WTC11 (cell line): ENCODE data around the gene AKT2. TPM values are rescaled to one million over a fixed set of nuclear protein-coding genes. Genes with fewer than 3 reads are reported as not detected.

Experiments used
- ATAC-seq: fragments of 200-7000 bp; cut with Tn5 transposase; 2 replicates; pipeline ENCODE4 v1.10.0; 2021; ENCODE audit warnings: mild to moderate bottlenecking, moderate library complexity
- CTCF ChIA-PET: fragments of 300-600 bp; sonication (Branson Sonifier 250); formaldehyde crosslinking; loops from one replicate; lab custom pipeline; 2021; ENCODE audit warnings: antibody characterized with exemption; lab: Charles Lee
- POLR2A ChIA-PET: fragments of 350-600 bp; sonication (Branson Sonifier 250); formaldehyde crosslinking; loops from one replicate; lab custom pipeline; 2021; ENCODE audit warnings: antibody characterized with exemption; lab: Charles Lee
- DNase-seq: peaks from one replicate; pipeline ENCODE4 v3.0.0; 2021; ENCODE audit warnings: low spot score
- H3K27ac Mint-ChIP-seq: 2 replicates; pipeline ENCODE4 v1.8.0; 2021; ENCODE audit warnings: mixed read lengths
- H3K27me3 Mint-ChIP-seq: 2 replicates; pipeline ENCODE4 v1.8.0; 2021; ENCODE audit warnings: low read depth, mild to moderate bottlenecking, moderate library complexity, mixed read lengths
- H3K36me3 Mint-ChIP-seq: 2 replicates; pipeline ENCODE4 v1.8.0; 2021; ENCODE audit warnings: mixed read lengths
- H3K4me1 Mint-ChIP-seq: 2 replicates; pipeline ENCODE4 v1.8.0; 2022; ENCODE audit warnings: mixed read lengths
- H3K4me3 Mint-ChIP-seq: 2 replicates; pipeline ENCODE4 v1.8.0; 2021; ENCODE audit warnings: mild to moderate bottlenecking, moderate library complexity, mixed read lengths
- H3K9me3 Mint-ChIP-seq: 2 replicates; pipeline ENCODE4 v1.8.0; 2021; ENCODE audit warnings: mixed read lengths
- AFF4 ChIP-seq: sonication (generic); formaldehyde crosslinking; IDR thresholded peaks from 2 replicates; pipeline ENCODE4 v1.8.1; 2023; ENCODE audit warnings: mild to moderate bottlenecking, missing genetic modification reagents, borderline replicate concordance
- CBFB ChIP-seq: sonication (generic); formaldehyde crosslinking; IDR thresholded peaks from 2 replicates; pipeline ENCODE4 v1.8.1; 2022; ENCODE audit warnings: mild to moderate bottlenecking, low read depth, missing genetic modification reagents
- CREB1 ChIP-seq: sonication (generic); formaldehyde crosslinking; IDR thresholded peaks from 2 replicates; pipeline ENCODE4 v1.8.0; 2023; ENCODE audit warnings: mild to moderate bottlenecking, missing genetic modification reagents
- EMX1 ChIP-seq: fragments of 250-450 bp; sonication (Bioruptor Pico); IDR thresholded peaks from 2 replicates; pipeline ENCODE4 v1.8.0; 2021; ENCODE audit warnings: mild to moderate bottlenecking
- FOXJ3 ChIP-seq: sonication (generic); formaldehyde crosslinking; IDR thresholded peaks from 2 replicates; pipeline ENCODE4 v1.9.0; 2021; ENCODE audit warnings: missing genetic modification reagents, mild to moderate bottlenecking, borderline replicate concordance
- FOXP1 ChIP-seq: sonication (generic); formaldehyde crosslinking; IDR thresholded peaks from 2 replicates; pipeline ENCODE4 v1.8.0; 2022; ENCODE audit warnings: missing genetic modification reagents, mild to moderate bottlenecking, moderate library complexity, borderline replicate concordance
- KAT7 ChIP-seq: sonication (generic); formaldehyde crosslinking; IDR thresholded peaks from 2 replicates; pipeline ENCODE4 v1.8.1; 2023; ENCODE audit warnings: missing genetic modification reagents, mild to moderate bottlenecking, borderline replicate concordance
- MAX ChIP-seq: sonication (generic); formaldehyde crosslinking; IDR thresholded peaks from 2 replicates; pipeline ENCODE4 v1.8.0; 2022; ENCODE audit warnings: mild to moderate bottlenecking, missing genetic modification reagents
- NFE2L1 ChIP-seq: sonication (generic); formaldehyde crosslinking; IDR thresholded peaks from 2 replicates; pipeline ENCODE4 v1.8.1; 2023; ENCODE audit warnings: missing genetic modification reagents
- NR3C1 ChIP-seq: sonication (generic); formaldehyde crosslinking; conservative IDR thresholded peaks from 2 replicates; pipeline ENCODE4 v1.8.1; 2023; ENCODE audit warnings: low read depth, mild to moderate bottlenecking, missing genetic modification reagents
- OVOL2 ChIP-seq: fragments of 250-450 bp; sonication (Bioruptor Pico); IDR thresholded peaks from 2 replicates; pipeline ENCODE4 v1.9.0; 2021; ENCODE audit warnings: mild to moderate bottlenecking, borderline replicate concordance
- RELA ChIP-seq: sonication (generic); formaldehyde crosslinking; IDR thresholded peaks from 2 replicates; pipeline ENCODE4 v1.8.1; 2022; ENCODE audit warnings: missing genetic modification reagents, mild to moderate bottlenecking, borderline replicate concordance
- SMAD3 ChIP-seq: sonication (generic); formaldehyde crosslinking; IDR thresholded peaks from 2 replicates; pipeline ENCODE4 v1.8.0; 2022; ENCODE audit warnings: missing genetic modification reagents, mild to moderate bottlenecking, borderline replicate concordance
- SP1 ChIP-seq: sonication (generic); formaldehyde crosslinking; conservative IDR thresholded peaks from 2 replicates; pipeline ENCODE4 v1.8.1; 2022; ENCODE audit warnings: missing genetic modification reagents
- STAT6 ChIP-seq: sonication (generic); formaldehyde crosslinking; conservative IDR thresholded peaks from 2 replicates; pipeline ENCODE4 v1.8.1; 2023; ENCODE audit warnings: mild to moderate bottlenecking, low read depth, missing genetic modification reagents, moderate library complexity
- ZMAT4 ChIP-seq: fragments of 250-450 bp; sonication (Bioruptor Pico); IDR thresholded peaks from 2 replicates; pipeline ENCODE4 v1.9.0; 2021; ENCODE audit warnings: mild to moderate bottlenecking
- ZNF121 ChIP-seq: sonication (generic); formaldehyde crosslinking; IDR thresholded peaks from 2 replicates; pipeline ENCODE4 v1.8.0; 2023; ENCODE audit warnings: missing genetic modification reagents
- ZNF232 ChIP-seq: sonication (generic); formaldehyde crosslinking; IDR thresholded peaks from 2 replicates; pipeline ENCODE4 v1.8.0; 2022; ENCODE audit warnings: mild to moderate bottlenecking, missing genetic modification reagents
- ZNF263 ChIP-seq: sonication (generic); formaldehyde crosslinking; IDR thresholded peaks from 2 replicates; pipeline ENCODE4 v1.8.1; 2022; ENCODE audit warnings: low read depth, mild to moderate bottlenecking, moderate library complexity, missing genetic modification reagents
- ZNF512 ChIP-seq: sonication (generic); formaldehyde crosslinking; IDR thresholded peaks from 2 replicates; pipeline ENCODE4 v1.8.1; 2022; ENCODE audit warnings: missing genetic modification reagents, borderline replicate concordance
- total RNA-seq: library from RNA; stranded (reverse); gene quantifications from 3 replicates; pipeline ENCODE4 v1.2.3, GENCODE V29; 2021
- TF ChIP-seq, protein P1 (sequence below): fragments of 250-450 bp; sonication (Bioruptor Pico); IDR thresholded peaks from 2 replicates; pipeline ENCODE4 v1.9.0; 2021; ENCODE audit warnings: moderate library complexity, mild to moderate bottlenecking, inconsistent platforms, borderline replicate concordance
- TF ChIP-seq, protein P2 (sequence below): sonication (generic); formaldehyde crosslinking; IDR thresholded peaks from 2 replicates; pipeline ENCODE4 v1.8.1; 2022; ENCODE audit warnings: low read depth, missing genetic modification reagents, borderline replicate concordance

AKT2 gene
- total RNA-seq, 1 experiment from 2014 or later = 156 TPM

DNA sequence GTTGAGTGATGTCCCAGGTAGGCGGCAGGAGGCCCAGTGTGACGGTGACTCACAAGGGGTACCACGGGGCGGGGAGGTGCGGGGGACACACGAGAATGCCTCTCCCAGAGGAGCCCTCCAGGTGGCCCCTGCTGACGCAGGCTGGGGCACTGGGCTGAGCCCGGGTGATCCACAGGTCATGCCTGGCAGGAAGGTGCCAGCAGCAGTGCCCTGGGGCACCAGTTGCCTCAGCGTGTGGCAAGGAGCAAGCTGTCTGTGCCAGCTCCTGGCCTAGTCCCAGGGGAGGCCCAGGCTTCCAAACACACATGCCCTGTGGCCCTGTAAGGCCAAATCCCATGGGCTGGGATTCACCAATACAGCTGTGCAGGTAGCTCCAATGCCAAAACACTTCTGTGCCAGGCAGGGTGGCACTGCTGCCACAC is 28.0 kb downstream of the AKT2 start (continued):
- TF ChIP-seq, protein P1, sequence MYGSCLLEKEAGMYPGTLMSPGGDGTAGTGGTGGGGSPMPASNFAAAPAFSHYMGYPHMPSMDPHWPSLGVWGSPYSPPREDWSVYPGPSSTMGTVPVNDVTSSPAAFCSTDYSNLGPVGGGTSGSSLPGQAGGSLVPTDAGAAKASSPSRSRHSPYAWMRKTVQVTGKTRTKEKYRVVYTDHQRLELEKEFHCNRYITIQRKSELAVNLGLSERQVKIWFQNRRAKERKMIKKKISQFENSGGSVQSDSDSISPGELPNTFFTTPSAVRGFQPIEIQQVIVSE (CRISPR knock-in tag) = no peak
- no peak for TF ChIP-seq STAT6 (CRISPR knock-in tag)
- no peak for TF ChIP-seq KAT7 (CRISPR knock-in tag)
- no peak for TF ChIP-seq SP1 (CRISPR knock-in tag)
- TF ChIP-seq CREB1 (CRISPR knock-in tag) = no peak
- TF ChIP-seq FOXP1 (CRISPR knock-in tag) = no peak
- TF ChIP-seq ZNF121 (CRISPR knock-in tag) = no peak
- no peak for TF ChIP-seq EMX1 (CRISPR knock-in tag)
- no peak for TF ChIP-seq ZNF263 (CRISPR knock-in tag)

DNA sequence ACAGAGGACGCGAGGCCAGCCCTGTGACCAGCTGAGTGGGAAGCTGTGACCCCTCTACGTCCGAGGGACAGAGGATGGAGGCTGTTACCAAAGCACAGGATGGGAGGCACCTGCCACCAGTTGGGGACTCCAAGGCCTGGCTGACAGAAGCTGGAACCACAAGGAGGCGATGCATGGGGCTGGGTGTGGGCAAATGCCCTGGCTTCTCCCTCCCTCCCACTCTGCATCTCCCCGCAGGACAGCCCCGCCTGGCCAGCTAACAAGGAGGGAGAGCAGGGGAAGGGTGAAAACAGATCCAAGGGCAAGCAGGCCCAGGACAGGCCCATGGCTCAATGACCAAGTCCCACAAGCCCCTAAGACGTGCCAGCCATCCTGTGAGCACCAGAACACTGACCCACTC is 28.6 kb downstream of the AKT2 start:
- no peak for TF ChIP-seq NR3C1 (CRISPR knock-in tag)
- no peak for TF ChIP-seq MAX (CRISPR knock-in tag)
- no peak for TF ChIP-seq RELA (CRISPR knock-in tag)
- TF ChIP-seq ZNF263 (CRISPR knock-in tag) = no peak
- TF ChIP-seq ZMAT4 (CRISPR knock-in tag) = no peak
- TF ChIP-seq ZNF232 = no peak
- TF ChIP-seq, protein P2, sequence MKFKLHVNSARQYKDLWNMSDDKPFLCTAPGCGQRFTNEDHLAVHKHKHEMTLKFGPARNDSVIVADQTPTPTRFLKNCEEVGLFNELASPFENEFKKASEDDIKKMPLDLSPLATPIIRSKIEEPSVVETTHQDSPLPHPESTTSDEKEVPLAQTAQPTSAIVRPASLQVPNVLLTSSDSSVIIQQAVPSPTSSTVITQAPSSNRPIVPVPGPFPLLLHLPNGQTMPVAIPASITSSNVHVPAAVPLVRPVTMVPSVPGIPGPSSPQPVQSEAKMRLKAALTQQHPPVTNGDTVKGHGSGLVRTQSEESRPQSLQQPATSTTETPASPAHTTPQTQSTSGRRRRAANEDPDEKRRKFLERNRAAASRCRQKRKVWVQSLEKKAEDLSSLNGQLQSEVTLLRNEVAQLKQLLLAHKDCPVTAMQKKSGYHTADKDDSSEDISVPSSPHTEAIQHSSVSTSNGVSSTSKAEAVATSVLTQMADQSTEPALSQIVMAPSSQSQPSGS (CRISPR knock-in tag) = no peak
- TF ChIP-seq FOXJ3 (CRISPR knock-in tag) = no peak
- no peak for TF ChIP-seq AFF4 (CRISPR knock-in tag)
- no peak for TF ChIP-seq CBFB (CRISPR knock-in tag)
- no peak for TF ChIP-seq NFE2L1 (CRISPR knock-in tag)
- TF ChIP-seq OVOL2 (CRISPR knock-in tag) = no peak
- TF ChIP-seq ZNF512 = no peak
- no peak for TF ChIP-seq EMX1 (CRISPR knock-in tag)
- TF ChIP-seq SMAD3 (CRISPR knock-in tag) = no peak
- CTCF ChIA-PET = interaction anchor here (0.6 kb wide), 1 partner anchor 14 kb away, joined by 3 read pairs; no protein-coding TSS in a partner anchor
- POLR2A ChIA-PET = no interaction called here
- H3K9me3 Mint-ChIP-seq = no peaks in the 10 kb centered on the region
- no peak for ATAC-seq
- no peak overlapping the region for H3K4me3 Mint-ChIP-seq
- DNase-seq = no peak
- H3K27me3 Mint-ChIP-seq = no peaks in the 10 kb centered on the region
- H3K36me3 Mint-ChIP-seq = peaks cover 26% of the 10 kb centered on the region
- peaks cover 16% of the 10 kb centered on the region for H3K4me1 Mint-ChIP-seq
- H3K27ac Mint-ChIP-seq = no peak overlapping the region
